ENCODE results near the gene CRB2. TPM values are rescaled to one million over a fixed set of nuclear protein-coding genes. Genes with fewer than 3 reads are reported as not detected.

Gene CRB2
- total RNA-seq, 2 experiments from 2014 or later, result not detected

DNA sequence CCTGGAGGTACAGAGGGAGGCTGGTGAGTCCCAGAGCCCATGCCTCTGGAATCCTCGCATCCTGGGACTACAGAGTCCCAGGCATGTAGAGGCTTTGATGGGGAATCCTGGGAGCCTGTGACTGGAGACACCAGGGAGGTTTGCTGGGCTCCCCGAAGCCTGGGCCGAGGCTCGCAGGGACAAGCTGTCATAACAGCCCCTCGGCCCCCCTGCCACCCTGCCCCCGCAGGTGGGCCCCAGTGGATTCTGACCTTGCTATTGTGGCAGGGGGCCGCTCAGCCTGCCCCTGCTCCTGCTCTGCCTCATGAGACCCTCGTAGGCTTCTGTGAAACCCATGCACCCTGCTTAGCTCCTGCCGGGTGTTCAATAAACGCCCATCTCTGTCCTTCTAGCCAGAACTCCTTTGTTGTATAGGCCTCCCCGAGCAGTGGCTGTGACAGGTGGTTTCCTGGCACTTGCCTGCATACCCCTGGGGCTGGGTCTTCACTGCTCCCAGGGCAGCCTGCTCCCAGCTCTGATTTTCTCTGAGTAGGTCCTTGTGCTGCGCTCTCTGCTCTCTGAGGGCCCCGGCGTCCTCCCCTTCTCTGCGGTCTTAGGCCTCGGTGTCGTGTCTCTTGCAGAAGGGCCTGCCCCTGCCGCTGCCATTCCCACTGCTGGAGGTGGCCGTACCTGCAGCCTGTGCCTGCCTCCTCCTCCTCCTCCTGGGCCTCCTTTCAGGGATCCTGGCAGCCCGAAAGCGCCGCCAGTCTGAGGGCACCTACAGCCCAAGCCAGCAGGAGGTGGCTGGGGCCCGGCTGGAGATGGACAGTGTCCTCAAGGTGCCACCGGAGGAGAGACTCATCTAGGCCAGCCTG lies 20.4 kb downstream of the CRB2 start:
- Mint-ChIP-seq H3K9me3 (ENCODE audit: low read depth) (no peaks in the 10 kb centered on the region), H3K27ac (no peak overlapping the region), H3K36me3 (no peaks in the 10 kb centered on the region), H3K4me3 (no peak overlapping the region), H3K27me3 (peaks cover 37% of the 10 kb centered on the region), H3K4me1 (no peaks in the 10 kb centered on the region)
- no peak for ATAC-seq
- CTCF ChIA-PET, result no interaction called here
- DNase-seq, result no peak

DNA sequence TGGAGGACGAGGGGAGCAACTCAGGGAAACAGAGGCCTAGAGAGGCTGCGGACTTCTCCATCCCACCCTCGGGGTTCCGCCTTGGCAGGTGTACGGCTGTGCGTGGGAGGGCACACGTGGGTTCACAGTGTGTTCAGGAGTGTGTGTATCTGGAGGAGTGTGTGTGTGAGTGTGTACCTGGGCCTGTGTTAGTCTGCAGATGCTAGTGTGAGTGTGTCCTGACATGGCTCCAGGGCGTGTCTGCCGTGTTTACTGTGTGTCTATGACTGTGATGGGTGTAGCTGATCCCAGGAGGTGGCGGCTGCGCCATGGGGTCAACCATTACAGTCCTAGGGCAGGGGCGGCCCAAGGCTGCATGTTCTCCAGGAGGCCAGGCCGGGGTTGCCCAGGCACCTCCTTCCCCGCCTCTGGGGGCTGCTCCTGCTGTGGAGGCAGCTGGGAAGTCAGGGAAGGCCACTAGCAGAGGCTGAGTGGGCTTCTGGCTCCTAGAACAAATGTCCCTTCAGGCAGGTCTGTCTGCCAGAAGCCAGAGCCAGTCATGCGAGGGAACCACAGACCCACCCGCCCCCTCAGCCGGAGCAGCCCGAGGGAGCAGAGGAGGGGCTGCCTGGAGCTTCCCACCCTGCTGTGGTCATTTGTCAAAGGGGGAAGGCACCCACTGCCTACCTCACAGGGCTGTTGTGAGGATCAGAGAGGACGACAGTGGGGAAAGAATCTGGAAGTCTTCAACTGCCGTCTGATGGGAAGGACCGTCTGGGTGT lies 21.4 kb downstream of the CRB2 start:
- Mint-ChIP-seq H3K9me3 (ENCODE audit: low read depth) (no peaks in the 10 kb centered on the region), H3K36me3 (no peaks in the 10 kb centered on the region), H3K4me1 (no peaks in the 10 kb centered on the region), H3K4me3 (no peak overlapping the region), H3K27me3 (peaks cover 28% of the 10 kb centered on the region), H3K27ac (no peak overlapping the region)
- CTCF ChIA-PET, result no interaction called here
- DNase-seq (no peak), ATAC-seq (no peak)

DNA sequence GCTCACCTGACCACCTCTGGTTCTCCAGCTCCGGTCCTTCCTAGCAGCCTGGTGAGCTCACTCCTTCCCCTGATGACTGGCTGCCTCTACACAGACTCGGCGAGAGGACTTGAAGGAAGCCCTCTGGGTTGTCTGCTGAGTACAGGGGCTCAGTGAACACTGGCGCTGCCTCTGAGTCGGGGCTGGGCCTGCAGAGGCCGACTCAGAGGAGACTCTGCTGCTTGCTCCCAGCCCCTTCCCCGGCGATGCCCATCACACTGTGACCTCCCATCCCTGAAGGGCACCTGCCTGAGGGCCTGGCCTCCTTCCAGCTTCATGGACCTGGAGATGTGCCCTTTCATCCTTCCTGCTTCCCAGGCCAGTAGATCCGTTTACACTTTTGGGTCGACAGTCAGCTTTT lies 22.0 kb downstream of the CRB2 start:
- Mint-ChIP-seq H3K27ac (no peak overlapping the region), H3K36me3 (no peaks in the 10 kb centered on the region), H3K4me1 (no peaks in the 10 kb centered on the region), H3K4me3 (no peak overlapping the region), H3K27me3 (peaks cover 22% of the 10 kb centered on the region), H3K9me3 (ENCODE audit: low read depth) (no peaks in the 10 kb centered on the region)
- DNase-seq, result no peak
- ATAC-seq, result no peak
- CTCF ChIA-PET, result no interaction called here

DNA sequence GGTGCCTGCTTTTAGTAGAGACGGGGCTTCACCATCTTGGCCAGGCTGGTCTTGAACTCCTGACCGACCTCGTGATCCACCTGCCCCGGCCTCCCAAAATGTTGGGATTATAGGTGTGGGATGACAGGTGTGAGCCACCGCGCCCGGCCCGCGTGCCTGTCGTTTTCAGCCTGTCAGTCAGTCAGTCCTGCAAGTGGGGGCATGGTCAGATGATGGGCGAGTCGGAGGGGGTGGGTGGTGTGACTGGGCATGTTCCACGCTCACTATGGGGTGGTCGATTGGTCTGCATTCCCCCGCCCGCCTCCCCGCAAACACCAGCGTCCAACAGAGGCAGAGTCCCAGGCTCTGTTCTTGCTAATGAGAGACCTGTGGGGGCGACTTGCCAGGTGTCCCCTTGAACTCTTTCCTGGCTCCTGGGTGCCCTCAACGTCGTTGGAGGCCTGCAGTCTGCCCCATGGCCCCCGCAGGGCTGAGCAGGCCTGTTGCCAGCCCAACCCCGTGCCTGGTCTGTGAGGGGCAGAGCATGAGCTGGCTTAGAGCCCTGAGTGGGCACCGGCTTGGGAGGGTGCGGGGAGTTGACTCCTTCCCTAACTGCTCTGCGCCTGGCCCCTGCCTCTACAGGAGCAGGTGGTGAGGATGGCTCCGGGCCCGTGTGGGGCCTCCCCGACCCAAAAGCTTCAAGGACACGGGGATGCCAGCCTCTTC lies 23.1 kb downstream of the CRB2 start:
- no peaks in the 10 kb centered on the region for H3K9me3 Mint-ChIP-seq (ENCODE audit: low read depth)
- no peak overlapping the region for H3K27ac Mint-ChIP-seq
- H3K4me3 Mint-ChIP-seq, result no peak overlapping the region
- H3K27me3 Mint-ChIP-seq, result peaks cover 18% of the 10 kb centered on the region
- DNase-seq, result no peak
- no peaks in the 10 kb centered on the region for H3K4me1 Mint-ChIP-seq
- CTCF ChIA-PET, result no interaction called here
- H3K36me3 Mint-ChIP-seq, result no peaks in the 10 kb centered on the region
- no peak for ATAC-seq

DNA sequence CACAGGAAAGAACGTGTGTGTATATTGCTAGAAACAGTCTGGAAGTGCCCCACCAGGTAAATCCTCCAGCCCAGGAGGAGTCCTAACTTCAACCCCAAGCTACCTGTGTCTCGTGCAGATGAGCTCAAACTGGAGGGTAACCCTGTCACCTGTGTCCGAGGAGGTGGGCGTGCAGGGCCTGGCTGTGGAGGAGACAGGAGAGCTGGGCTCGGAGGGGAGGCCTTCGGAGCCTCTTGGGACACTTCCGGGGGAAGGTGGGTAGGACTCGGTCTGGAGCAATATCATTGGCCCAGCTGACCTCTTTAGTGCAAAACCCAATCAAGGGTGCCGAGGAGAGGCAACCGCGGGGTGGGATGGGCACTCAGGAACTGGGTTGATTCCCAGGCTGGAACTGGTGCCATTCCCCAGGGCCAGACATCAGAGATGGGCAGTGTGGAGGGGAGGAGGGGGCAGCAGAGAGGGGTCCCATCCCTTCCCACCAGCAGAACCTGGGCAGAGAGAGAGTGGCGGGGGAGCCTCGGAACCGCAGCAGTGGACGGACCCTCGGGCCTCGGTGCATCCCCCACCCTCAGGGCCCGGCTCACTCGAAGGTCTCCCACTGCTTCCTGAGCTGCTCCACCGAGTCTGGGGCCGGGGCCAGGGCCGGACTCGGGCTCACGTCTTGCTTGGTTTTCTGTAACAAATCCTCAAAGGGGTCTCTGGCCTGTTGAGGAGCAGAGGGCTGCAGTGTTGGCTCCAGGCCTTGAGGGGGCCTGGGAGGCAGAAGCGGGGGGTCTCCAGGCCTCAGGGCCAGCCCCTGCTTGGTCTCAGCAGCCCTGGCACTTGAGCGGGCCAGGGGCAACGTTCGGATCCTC lies 25.1 kb downstream of the CRB2 start:
- H3K4me1 Mint-ChIP-seq, result no peaks in the 10 kb centered on the region
- no peaks in the 10 kb centered on the region for H3K36me3 Mint-ChIP-seq
- DNase-seq (no peak), ATAC-seq (no peak)
- peaks cover 6% of the 10 kb centered on the region for H3K27me3 Mint-ChIP-seq
- H3K27ac Mint-ChIP-seq, result no peak overlapping the region
- H3K9me3 Mint-ChIP-seq (ENCODE audit: low read depth), result no peaks in the 10 kb centered on the region
- CTCF ChIA-PET, result no interaction called here
- no peak overlapping the region for H3K4me3 Mint-ChIP-seq

DNA sequence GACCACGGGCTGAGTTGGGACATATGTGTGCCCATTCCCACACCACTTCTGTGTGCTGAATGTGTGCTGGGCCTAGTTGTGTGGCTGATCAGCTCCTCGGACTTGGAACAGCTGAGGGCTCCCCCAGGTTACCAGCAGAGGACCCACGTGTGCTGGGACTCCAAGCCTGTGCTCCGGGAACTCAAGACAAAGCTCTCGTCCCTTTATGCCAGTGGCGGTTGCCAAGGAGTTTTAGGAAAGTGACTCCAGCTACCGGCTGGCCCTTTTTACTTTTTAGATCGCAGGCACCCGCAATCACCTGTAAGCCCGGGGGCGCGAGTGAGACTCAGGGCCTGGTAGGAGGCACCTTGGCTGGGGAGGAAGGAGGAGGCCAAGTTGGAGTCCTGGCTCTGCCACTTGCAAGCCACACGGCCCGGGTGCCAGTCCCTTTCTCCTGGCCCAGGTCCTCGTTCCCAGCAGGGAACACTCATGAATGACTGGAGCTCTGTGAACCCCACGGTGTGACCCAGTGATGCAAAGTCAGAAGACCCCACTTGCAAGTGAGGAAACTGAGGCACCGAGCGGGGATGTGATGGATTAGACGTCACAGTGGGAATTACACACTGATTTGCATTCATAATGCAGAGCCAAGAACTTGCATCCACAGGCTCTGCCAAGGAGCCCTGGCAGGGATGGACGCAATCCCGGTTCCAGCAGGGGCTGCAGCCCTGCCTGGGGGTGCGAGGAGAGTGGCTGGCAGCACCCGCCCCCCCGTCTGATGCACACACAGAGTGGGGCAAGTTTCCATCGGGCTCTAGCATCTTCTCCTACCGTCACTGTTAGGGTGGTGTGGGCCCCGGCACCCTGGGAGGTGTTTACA lies 26.9 kb downstream of the CRB2 start:
- no peak for ATAC-seq
- H3K4me3 Mint-ChIP-seq, result no peak overlapping the region

DNA sequence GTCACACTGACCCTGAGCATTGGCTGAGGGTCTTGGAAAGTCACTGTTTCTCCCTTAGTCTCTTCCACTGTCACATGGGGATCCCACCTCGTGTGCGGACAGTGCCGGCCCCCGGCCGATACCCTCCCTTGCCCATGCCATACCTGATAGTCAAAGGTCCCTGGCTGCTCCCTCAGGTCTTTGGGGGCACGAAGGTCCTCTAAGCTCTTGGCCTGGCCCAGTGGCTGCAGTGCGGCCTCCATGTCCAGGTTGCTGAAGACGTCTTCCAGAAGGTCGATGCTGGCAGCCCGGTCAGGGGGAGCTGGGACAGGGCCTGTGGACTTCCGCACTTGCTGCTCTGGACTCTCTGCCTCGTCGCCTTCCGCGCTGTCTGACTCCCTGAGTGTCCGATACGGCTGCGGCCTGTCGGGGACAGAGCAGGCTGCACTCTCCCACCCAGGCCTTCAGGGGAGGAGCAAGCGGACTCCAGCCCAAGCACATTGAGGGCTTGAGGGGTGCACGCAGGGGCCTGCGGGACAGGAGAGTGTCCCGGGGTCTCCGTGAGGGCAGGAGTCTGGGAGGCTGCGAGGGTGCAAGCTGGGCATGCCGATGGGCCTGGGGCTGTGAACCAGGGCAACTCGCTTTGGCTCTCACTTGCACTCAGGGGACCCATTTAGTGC lies 27.6 kb downstream of the CRB2 start:
- Mint-ChIP-seq H3K36me3 (no peaks in the 10 kb centered on the region), H3K4me3 (no peak overlapping the region), H3K4me1 (no peaks in the 10 kb centered on the region), H3K27me3 (no peaks in the 10 kb centered on the region), H3K27ac (no peak overlapping the region), H3K9me3 (ENCODE audit: low read depth) (no peaks in the 10 kb centered on the region)
- CTCF ChIA-PET, result interaction anchor here (5.5 kb wide), 1 partner anchor 29 kb away, joined by 55 read pairs; the partner anchor contains the start of gene CRB2
- ATAC-seq, result no peak
- no peak for DNase-seq

More for the DNA sequence above, 26.9 kb downstream of the CRB2 start:
- H3K9me3 Mint-ChIP-seq (ENCODE audit: low read depth), result no peaks in the 10 kb centered on the region
- CTCF ChIA-PET, result no interaction called here
- no peak overlapping the region for H3K27ac Mint-ChIP-seq
- no peaks in the 10 kb centered on the region for H3K27me3 Mint-ChIP-seq
- DNase-seq, result no peak
- no peaks in the 10 kb centered on the region for H3K36me3 Mint-ChIP-seq
- no peaks in the 10 kb centered on the region for H3K4me1 Mint-ChIP-seq

DNA sequence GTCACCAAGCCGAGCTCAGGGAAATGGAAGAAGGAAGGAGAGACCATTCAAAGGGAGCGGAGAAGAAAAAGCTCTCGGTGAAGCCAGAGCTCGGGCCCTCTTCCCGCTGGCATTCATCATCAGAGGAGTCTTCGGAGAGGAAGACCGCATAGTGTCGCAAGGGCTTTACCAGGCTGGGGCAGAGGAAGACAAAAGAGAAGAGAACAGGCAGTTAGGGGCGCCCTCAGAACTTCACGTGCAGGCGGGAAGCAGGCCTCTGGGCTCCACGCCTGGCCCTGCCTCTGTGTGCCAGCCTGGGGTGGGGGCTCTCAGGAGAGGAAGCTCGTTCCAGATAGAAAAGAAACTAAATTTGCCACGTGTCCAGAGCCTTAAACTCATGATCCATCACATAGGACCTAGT lies 31.7 kb downstream of the CRB2 start:
- no peaks in the 10 kb centered on the region for H3K9me3 Mint-ChIP-seq (ENCODE audit: low read depth)
- DNase-seq, result no peak
- CTCF ChIA-PET, result interaction anchor here (1.5 to 5.5 kb wide), 2 partner anchors 33 to 119 kb away, joined by 3 to 55 read pairs; partner anchors contain the start of genes CRB2 and STRBP

DNA sequence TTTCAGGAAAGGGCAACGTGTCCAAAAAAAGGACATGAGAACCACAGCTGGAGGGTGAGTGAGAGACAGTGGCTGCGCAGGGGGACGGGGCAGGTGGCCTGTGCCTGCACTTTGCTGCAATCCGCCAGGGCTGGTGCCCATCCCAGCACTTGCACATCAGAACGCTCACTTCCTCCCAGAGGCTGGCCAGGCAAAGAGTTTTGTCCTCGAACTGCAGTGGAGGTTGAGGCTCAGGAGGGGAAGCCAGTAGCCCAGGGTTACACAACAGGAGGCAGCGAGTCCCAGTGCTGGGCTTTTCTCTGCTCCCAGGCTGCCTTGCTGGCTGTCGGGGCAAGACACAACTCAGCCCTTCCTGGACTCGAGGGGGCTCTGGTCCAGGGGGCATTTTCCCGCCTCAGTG lies 33.1 kb downstream of the CRB2 start:
- no peaks in the 10 kb centered on the region for H3K27me3 Mint-ChIP-seq
- ATAC-seq (no peak), DNase-seq (no peak)
- CTCF ChIA-PET, result interaction anchor here (1.5 to 5.5 kb wide), 2 partner anchors 34 to 120 kb away, joined by 3 to 55 read pairs; partner anchors contain the start of genes CRB2 and STRBP
- no peaks in the 10 kb centered on the region for H3K36me3 Mint-ChIP-seq
- H3K4me1 Mint-ChIP-seq, result no peaks in the 10 kb centered on the region
- no peak overlapping the region for H3K4me3 Mint-ChIP-seq
- no peak overlapping the region for H3K27ac Mint-ChIP-seq
- H3K9me3 Mint-ChIP-seq (ENCODE audit: low read depth), result no peaks in the 10 kb centered on the region

More for the DNA sequence above, 31.7 kb downstream of the CRB2 start:
- no peaks in the 10 kb centered on the region for H3K27me3 Mint-ChIP-seq
- ATAC-seq, result no peak
- H3K4me3 Mint-ChIP-seq, result no peak overlapping the region
- no peaks in the 10 kb centered on the region for H3K36me3 Mint-ChIP-seq
- no peak overlapping the region for H3K27ac Mint-ChIP-seq
- no peaks in the 10 kb centered on the region for H3K4me1 Mint-ChIP-seq

DNA sequence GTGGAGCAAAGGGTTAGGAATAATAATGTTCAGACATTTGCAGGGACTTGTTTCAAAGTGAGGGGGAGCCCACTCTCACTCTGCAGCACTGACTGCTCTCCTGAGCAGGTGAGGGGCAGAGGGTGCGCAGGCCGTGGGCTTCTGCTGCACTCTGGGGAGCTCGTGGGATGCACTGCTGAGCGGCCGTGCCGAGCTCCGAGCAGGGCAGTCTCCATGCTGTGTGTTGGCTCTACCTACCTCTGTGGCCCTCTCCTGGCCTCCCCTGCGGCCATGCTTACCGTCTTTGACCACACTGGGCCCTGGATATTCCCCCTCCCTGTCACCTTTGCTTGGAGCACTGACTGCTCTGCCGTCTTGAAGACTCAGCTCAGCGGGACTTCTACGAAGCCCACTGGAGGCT lies 33.7 kb downstream of the CRB2 start:
- DNase-seq (no peak), ATAC-seq (no peak)
- Mint-ChIP-seq H3K36me3 (no peaks in the 10 kb centered on the region), H3K27ac (no peak overlapping the region), H3K4me3 (no peak overlapping the region), H3K27me3 (no peaks in the 10 kb centered on the region), H3K4me1 (no peaks in the 10 kb centered on the region), H3K9me3 (ENCODE audit: low read depth) (no peaks in the 10 kb centered on the region)
- CTCF ChIA-PET, result no interaction called here

DNA sequence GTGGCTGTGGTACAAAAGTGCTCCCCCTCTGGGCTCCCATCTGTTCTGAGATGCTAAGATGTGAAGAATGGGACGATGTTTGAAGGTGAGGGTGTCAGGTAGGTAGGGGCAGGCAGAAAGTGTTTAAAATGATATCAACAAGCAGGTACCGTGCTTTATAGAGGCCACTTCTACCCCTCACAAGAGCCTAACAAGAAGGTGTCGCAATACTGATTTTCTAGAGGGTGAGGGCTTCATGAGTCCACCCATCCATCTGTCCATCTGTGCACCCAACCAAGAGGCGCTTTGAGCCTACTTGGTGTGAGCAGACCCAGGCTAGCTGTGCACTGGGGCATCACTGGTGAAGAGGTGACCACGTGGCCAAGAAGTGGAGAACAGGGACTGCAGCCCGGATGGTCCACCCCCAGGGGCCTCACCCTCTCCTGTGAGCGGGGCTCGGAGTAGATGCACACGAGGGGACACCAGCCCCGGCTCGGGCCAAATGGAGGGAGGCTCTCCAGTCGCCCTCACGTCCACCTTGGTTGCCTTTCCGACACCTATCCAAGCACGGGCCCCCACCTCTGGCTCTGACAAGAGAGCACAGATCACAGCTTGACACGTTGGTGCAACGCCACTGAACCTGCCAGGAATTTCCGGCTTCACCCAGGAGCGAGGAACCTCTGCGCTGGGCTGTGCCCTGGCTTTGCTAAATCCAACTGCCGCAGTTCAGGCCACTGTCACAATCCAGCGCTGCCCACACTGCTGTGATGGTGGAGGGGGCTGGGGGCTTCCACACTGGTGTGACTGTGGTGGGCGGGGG lies 34.5 kb downstream of the CRB2 start:
- CTCF ChIA-PET, result interaction anchor here (0.8 kb wide), 1 partner anchor 36 kb away, joined by 3 read pairs; no protein-coding TSS in a partner anchor
- DNase-seq (no peak), ATAC-seq (no peak)
- Mint-ChIP-seq H3K36me3 (no peaks in the 10 kb centered on the region), H3K27ac (no peak overlapping the region), H3K27me3 (no peaks in the 10 kb centered on the region), H3K4me3 (no peak overlapping the region), H3K9me3 (ENCODE audit: low read depth) (no peaks in the 10 kb centered on the region), H3K4me1 (no peaks in the 10 kb centered on the region)
